Neural cell (in vitro differentiated cells): ENCODE measurements around the gene SLC2A6.

Experiments
- CTCF ChIP-seq: fragments of 450-650 bp; IDR thresholded peaks from 2 replicates; pipeline ENCODE4 v1.5.1; 2014; ENCODE audit warnings: antibody characterized with exemption, mild to moderate bottlenecking, moderate library complexity; ENCODE audit not compliant: poor library complexity, severe bottlenecking
- EP300 ChIP-seq: fragments of 450-650 bp; conservative IDR thresholded peaks from 2 replicates; pipeline ENCODE4 v1.6.1; 2014; ENCODE audit warnings: antibody characterized with exemption, mild to moderate bottlenecking, moderate library complexity; ENCODE audit not compliant: poor library complexity, severe bottlenecking

GRCh38 chr9:133527444-133527920, 48.6 kb upstream of the SLC2A6 start:
- TF ChIP-seq CTCF (no peak), EP300 (no peak)
